Activated gamma-delta T cell (primary cell): ENCODE measurements around the gene ACMSD.
"Not testable (repeated sequence)": the region's sequence is repeated elsewhere in the genome, so short reads cannot be mapped to it uniquely, and the experiment has no call there.

Experiments
- DNase-seq: peaks from one replicate; lab custom pipeline; 2025; lab: John Stamatoyannopoulos, UW

ACMSD gene

DNA sequence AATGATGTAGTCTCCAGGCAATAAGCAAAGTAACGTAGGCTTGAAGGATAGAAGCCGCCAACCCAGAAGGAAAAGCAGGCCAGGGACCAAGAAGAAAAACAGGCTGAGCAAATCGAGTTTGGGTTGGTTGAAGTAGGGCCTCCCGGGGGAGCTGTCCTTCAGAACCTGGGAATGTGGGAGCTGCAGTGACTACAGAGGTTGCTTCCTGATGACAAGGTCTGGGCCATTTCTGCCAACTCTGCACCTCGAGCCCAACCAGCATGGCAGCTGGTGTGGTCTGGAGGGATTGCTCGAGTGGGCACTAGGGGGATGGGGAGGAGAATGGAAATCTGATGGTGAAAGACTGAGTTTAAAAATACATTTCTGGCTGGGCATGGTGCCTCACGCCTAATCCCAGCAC, 14.1 kb downstream of the ACMSD start:
- no peak for DNase-seq

DNA sequence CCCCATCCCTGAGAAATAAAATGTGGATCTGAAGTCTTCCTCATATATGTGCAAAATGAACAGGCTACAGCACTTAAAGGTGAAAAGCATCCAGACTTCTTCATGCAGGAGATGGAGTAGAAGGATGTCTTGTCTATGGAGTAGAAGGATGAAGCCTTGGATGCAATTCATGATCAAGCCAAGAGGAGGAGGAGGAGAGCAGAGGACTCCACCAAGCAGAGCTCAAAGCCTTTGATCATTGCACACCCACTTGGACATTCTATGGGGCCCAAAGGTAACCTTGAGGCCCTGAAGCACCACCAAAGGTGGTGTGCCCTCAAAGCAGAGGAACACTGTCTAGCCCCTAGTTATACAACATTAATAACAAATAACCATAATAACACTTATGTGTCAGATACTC, 17.3 kb downstream of the ACMSD start:
- DNase-seq = no peak

DNA sequence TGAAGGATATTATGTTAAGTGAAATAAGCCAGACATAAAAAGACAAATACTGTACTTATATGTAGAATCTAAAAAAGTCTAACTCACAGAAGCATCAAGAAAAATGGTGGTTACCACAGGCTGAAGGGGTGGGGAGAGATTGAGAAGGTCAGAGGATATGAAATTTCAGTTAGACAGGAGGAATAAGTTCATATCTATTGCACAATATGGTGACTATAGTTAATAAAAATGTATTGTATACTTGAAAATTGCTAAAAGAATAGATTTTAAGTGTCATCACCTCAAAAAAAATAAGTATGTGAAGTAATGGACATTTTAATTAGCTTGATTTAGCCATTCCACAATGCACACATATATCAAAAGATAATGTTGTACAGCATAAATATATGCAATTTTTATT, 19.8 kb downstream of the ACMSD start:
- DNase-seq = no peak

DNA sequence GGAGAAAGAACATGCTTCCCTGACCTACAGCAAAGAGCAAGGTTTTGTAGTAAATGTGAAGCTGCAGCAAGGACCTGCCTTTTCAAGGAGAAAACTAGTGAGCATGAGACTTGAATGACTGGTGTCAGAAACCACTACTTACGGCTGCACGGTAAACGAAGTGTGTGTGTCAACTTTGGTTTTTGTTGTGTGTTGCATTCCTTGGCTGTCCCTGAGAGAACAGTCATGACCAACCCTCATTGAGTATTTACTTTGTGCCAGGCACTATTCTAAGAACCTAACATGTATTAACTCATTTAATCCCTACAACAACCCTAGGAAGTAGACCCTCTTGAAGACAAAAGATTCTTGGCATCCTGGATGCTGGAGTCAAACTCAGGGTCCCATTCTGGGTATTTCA, 22.8 kb downstream of the ACMSD start:
- no peak for DNase-seq

DNA sequence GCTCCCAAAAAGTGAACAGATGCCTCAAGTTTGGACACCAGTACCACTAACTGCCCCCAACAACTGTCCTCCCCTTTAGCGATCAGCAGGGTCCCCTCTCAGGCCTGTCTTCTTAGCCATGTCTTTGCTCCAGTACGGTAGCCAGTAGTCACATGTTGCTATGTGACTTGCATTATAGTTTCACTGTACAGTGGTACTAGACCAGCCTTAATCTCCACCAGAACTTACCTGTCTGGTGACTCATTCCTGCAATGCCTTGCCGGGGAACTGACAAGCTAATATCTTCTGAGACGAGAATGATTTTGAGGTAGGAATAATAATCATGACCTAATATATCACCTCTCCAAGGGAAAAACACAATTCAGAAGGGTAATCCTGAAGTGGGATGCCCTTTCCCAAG, 23.7 kb downstream of the ACMSD start:
- no peak for DNase-seq

DNA sequence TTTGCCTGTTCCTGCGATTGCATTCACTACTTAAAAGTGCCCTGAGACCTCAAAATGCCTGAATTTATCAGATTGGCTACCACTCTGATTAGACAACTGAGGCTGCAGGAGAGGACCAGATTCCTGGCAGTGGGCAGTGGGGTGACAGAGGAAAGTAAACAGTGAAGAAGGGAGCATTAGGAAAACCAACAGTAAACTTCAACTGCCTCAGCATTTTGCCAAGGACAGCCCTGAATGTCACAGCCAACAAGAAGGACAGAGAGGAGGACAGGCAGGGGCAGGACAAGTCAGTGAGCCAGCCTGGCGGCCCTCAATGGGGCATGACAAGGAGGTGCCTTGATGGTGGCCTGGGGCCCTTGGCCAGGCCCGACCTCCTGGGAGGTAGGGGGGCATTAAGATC, 24.3 kb downstream of the ACMSD start:
- DNase-seq = no peak

DNA sequence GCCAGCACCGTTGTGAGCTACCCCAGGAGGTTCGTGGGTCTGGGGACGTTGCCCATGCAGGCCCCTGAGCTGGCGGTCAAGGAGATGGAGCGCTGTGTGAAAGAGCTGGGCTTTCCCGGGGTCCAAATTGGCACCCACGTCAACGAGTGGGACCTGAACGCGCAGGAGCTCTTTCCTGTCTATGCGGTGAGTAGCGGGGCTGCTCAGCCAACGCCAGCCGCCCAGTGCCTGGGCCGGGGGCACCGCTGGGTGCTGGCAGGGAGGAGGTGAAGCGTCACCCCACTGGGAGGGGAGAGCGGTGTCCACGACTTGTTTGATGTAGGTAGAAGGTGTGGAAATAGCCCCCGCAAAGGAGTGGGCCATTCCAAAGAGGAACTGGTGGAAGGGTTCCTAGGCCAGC, 25.0 kb downstream of the ACMSD start:
- no peak for DNase-seq

DNA sequence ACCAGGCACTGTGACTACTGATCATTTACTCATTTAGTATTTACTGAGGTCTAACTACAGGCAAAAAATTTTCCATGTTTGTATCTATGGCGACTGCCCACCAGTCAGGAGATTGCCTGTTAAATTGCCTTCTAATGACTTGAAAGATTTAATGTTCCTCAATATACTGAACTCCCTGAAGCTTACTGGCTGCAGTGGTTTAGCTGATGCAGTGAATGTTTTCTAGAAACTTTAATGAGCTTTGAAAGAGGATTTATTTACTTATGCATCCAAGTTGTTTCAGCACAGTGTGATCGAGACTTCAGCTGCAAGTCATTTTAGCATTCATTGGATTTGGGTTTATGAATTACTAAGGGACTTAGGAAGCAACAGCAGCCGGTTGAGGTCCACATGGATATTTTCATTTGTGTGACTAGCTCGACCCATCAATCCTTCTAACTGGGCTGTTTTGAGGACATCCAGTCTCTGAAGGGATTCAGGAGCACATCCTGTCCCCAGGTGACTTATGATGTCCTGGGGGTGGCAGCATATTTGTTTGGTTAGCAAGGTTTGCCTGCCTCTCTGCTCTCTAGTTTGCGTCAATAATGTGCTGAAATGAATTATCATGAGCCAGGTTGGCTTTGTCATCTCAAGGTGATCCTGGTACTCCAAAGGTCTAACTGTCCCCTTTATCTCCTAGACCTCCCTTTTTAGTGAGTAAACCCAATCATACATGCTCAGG, 26.8 kb downstream of the ACMSD start:
- no peak for DNase-seq

DNA sequence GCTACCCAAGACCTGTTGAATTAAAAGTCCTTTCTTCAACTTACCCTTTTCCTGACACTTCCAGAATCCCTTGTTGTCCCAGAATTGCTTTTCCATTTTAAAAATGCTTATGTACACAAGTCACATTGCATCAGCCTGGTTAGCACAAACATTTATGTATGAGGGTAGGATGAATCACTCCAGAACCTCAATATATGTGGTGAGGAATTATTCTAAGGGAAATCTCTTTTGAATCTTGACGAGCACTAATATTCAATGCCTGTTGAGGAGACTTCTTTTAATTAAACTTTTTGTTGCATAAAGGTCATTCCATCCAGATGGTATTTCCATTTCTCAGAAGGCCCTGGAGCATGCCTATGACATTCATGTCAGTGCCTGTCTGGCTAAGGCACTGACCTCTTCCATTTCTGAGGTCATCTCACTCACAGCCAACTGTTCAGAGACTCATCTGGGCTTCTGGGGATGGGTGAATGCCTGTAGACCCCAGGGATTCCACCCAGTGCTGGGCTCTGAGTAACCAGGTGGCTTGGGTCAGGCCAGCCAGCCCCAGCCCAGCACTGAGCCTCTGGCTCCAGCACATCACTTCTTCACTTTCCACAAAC, 28.2 kb downstream of the ACMSD start:
- DNase-seq = no peak

DNA sequence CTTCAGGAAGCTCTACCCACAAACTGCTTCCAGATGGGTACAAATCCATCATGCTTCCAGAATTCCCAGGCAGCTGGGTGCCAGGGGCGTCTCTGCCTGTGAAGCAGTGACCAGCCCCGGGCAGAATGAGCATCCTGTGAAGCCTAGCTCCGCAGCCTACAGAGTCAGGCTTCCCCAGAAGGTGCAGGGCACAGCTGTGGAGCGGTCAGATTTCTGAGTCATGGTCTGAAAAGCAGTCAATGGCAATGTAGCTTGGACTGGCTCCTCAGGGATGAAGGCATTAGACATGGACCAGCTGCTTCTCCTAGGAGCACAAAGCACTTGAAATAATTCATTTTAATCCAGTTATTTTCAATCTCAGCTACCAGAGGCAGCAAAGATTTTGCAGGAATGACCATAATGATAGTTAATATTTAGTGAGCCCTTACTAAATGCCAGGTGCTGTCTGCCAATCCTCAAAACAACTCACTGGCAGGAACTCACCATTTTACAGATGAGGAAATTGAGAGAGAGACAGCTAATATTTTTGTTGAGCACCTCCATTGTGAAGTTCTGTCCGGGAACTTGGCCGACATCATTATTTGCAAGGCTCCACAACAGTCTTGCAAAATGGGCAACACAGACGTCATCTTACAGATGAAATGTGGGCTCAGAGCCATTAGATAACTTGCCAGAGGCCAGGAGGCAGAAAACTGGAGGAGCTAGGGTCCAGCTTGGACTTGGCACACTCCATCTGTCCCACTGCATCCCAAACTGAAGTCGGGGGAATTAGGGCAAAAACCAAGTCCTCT, 31.7 kb downstream of the ACMSD start:
- DNase-seq = no peak

DNA sequence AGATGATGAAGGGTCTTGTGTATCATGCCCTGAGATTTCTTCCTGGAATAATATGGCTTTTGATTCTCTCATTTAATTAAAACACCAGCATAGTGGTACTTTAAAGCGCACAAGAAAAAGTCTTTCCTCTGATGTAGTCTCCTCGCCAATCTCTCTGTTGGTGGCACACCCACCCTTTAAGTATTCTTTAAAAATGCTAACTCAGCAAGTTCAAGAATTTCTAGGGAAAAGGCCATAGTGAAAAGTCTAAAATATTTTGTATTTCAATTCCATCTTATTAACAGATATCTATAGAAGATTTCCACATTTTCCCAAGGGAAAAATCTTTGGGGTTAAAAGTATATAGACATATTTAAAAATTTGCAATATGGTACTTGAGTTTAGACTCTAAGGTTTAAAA, 34.7 kb downstream of the ACMSD start:
- DNase-seq = no peak

DNA sequence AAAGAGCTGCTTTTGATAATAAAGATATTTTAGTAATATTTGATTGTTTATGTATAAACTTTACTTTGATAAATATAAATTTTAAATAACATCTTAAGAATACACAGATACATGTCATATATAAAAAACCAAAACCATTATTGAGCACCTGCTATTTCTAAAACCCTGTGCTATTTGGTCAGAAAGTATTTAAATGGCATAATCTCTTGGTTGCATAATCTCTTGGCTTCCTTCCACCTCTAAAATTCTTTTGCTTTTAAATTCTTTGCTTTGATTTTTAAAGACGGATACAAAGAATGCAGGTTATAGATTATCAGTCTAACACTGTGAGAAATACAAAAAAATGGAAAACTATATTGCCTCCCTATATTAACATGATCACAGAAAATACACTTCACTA, 36.9 kb downstream of the ACMSD start:
- DNase-seq = no peak

DNA sequence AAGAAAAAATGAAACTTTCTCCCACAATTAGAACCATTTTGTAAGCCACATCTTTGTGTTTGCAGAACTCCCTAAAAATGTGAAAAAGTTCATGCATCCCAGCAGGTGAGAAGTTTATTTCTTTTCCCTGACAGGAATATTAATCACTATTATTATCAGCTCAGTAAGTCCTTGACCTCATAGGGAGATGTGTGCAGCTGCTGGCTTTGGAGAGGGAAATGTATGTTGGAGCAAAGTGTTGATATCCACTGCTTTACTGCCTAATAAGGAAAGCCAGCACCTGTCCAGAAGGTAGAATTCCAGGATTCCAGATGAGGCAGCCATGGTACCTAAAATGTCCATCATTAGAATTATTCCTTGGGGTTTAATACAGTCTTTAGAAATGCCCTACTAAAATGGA, 44.4 kb downstream of the ACMSD start:
- DNase-seq = no peak

DNA sequence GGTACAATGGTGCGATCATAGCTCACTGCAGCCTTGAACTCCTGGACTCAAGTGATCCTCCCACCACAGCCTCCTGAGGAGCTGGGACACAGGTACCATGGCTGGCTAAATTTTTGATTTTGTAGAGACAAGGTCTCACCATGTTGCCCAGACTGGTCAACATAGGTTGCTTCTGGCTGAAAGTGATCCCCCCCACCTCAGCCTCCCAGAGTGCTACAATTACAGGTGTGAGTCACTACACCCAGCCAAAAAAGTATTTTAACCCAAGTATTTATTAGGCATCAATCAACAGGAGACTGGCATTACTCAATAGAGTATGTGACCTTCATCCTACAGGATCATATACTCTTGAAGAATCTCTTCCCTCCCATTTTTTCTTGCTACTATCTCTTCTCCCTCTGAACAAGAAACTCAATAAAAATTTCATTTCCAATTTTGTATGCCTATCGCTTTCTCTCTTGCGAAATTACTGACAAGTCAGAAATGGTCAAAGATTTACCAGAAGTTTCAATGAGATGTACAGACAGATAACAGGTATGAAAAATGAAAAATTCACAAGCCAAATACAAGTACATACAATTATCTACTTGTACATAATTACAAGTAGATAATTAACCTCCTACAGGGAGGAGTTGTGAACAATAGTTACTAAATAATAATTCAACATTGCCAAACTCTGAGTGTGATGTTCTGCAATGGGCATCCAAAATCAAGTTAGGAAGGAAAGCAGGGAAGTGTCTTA, 45.3 kb downstream of the ACMSD start:
- DNase-seq = no peak

DNA sequence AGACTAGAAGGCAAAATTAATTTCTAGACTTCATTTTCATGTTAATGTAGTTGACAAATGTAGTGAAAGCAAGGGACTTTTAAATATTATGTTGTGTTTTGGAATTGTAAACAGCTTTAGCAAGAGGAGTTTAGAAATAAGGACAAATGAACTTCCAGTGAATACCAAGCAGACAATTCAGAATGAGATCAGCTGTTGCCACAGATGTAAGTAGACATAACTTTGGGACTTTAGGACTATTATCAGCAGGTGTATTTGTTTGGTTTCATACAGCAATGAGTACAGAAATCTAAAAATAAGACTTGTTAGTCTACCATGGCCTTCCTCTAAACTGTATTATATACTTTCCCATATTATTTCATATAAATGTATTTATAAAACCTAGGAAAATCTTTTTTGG, 46.0 kb downstream of the ACMSD start:
- DNase-seq = no peak

DNA sequence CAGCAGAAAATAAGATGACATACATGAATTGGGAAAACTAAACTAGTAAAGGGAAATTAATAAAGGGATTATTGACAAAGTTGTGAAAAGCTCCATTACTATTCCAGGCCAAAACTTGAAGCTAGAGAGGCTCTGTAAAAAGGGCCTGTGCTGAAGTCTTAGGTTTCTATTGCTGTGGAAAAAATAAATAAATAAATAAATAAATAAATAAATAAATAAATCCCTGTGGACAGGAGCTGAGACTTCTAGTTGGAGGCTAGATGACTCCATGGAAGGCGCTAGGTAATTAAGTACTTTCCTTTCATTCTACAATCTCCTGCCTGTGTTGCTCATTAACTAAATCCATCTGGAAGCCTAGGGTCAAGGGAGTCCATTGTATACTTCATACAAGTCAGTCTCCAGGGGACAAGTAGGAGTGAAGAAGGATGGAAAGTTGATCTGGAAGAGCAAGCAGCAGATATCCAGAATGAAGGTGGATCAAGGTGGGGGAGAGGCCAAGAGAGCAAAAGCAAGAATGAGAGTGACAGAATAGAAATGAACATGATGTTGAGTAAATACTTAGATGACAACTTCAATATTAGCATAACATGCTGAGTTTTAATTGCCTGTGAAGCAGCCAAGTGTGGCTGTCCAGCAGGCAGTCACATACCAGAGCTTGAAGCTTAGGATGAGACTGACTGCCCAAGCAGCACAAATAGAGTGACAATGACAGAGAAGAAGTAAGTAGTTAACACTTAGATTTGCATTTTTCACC, 54.0 kb downstream of the ACMSD start:
- no peak for DNase-seq

DNA sequence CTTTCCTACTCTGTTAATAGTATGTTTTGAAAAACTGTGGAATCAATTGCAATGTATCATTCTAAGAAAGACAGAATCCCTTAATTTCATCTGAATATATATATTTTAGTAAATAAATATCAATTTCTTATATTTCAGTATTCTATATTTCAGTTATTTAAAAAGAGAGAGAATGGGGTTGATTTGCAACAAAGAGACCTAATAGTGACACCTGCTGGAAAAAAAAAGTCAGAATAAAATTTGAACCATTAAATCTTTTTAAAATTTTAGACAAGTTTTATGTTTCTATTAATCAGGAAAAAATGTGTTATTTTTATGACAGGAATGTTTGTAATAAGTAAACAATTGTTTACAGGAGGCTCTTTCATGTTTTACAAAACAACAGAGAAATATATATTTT, 59.5 kb downstream of the ACMSD start:
- no peak for DNase-seq

DNA sequence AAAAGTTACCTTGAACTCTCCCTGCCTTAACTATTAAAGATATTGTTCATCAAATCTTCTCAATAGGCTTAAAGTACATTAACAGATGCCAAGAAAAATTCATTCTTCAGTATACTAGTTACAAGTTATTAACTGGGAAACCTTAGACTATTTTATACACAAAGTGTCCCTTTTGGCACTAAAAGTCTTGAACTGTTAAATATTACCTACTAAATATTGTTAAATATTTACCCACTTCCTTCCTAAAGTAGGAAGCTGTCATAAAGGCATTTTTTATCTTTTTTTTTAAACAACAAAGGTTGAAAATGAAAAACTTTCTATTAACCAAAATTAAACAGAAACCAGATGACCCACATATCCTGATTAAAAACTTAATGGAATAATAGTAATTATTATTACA, 60.8 kb downstream of the ACMSD start:
- no peak for DNase-seq

DNA sequence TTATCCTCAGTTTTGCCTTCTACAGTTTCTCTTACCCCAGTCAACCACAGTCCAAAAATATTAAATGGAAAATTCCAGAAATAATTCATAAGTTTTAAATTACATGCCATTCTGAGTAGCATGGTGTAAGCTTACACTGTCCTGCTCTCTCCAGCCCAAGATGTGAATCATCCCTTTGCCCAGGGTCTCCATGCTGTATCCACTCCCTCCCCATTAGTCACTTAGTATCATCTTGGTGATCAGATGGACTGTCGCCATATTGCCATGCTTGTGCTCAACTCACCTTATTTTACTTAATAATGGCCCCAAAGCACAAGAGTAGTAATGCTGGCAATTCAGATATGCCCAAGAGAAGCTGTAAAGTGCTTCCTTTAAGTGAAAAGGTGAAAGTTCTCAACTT, 61.7 kb downstream of the ACMSD start:
- no peak for DNase-seq

DNA sequence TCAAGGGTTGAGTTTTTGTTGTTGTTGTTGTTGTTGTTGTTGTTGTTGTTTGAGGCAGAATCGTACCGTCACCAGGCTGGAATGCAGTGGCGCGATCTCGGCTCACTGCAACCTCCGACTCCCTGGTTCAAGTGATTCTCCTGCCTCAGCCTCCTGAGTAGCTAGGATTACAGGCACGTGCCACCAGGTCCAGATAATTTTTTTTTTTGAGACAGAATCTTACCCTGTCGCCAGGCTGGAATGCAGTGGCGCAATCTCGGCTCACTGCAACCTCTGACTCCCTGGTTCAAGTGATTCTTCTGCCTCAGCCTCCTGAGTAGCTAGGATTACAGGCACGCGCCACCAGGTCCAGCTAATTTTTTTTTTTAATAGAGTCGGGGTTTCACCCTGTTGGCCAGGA, 65.3 kb downstream of the ACMSD start:
- not testable (repeated sequence) for DNase-seq

DNA sequence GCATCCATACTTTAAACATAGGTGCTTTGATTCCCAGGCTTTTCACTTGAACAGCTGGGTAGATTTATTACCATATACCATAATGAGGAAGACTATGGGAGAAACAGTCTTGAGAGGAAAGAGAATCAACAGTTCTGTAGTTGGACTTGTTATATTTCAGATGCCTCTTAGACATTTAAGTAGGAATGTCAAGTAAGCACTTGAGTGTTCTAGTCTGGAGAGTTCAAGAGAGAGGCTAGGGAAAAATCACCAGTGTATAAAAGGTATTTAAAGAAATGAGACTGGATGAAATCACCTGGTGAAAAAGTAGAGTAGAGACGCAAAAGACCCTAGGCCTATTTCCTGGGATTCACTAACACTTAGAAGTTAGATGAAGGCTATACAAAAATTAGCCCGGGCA, 66.8 kb downstream of the ACMSD start:
- DNase-seq = no peak

DNA sequence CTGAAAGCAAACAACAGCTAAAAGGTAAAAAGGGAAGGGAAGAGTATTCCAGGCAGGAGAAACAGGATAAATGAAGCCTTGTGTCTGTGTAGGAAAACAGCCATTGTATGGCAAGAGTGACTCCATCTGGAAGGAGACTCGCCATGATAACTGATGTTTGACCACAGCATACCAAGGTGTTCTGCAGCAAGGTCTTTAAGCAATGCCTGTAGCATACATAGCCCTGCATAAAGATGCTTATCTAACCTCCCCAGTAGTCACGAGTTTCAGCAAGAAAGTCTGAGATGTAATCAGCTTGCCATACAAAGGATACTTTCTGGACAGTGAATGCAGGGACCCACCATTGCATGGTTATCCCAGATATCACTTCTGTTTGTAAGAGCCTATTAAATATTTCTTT, 68.3 kb downstream of the ACMSD start:
- DNase-seq = no peak
